SU-DHL-6 (cell line): ENCODE measurements around the gene ZNF24.

Experiments
- H2AFZ ChIP-seq: fragments of 200-600 bp; sonication (generic); 2 replicates; pipeline ENCODE4 v1.6.1; 2014; ENCODE audit warnings: low read depth, mild to moderate bottlenecking, moderate library complexity, mixed read lengths, antibody characterized with exemption, low read length; ENCODE audit not compliant: severe bottlenecking
- H3F3A ChIP-seq: fragments of 200-600 bp; shearing (Covaris generic); 2 replicates; pipeline ENCODE4 v1.6.0; 2016; ENCODE audit warnings: antibody characterized with exemption, mild to moderate bottlenecking; ENCODE audit not compliant: insufficient read depth
- H3K27ac ChIP-seq: fragments of 200-600 bp; sonication (generic); 2 replicates; pipeline ENCODE4 v1.5.1; 2016; ENCODE audit warnings: low read depth, mild to moderate bottlenecking, low read length, moderate library complexity, mixed read lengths
- H3K27me3 ChIP-seq: fragments of 200-600 bp; sonication (generic), shearing (Covaris generic); 2 replicates; pipeline ENCODE4 v1.6.0; 2014; ENCODE audit warnings: mild to moderate bottlenecking, low read length
- H3K36me3 ChIP-seq: fragments of 200-600 bp; sonication (generic); 2 replicates; pipeline ENCODE4 v1.6.1; 2014; ENCODE audit warnings: mild to moderate bottlenecking, low read length, mixed read lengths
- H3K4me2 ChIP-seq: fragments of 300-600, 200-600 bp; shearing (Covaris generic), sonication (generic); 2 replicates; pipeline ENCODE4 v1.6.0; 2014; ENCODE audit warnings: low read length, low read depth, mild to moderate bottlenecking; ENCODE audit not compliant: poor library complexity, severe bottlenecking
- H3K4me3 ChIP-seq: fragments of 200-600 bp; sonication (generic); 2 replicates; pipeline ENCODE4 v1.5.1; 2014; ENCODE audit warnings: antibody characterized with exemption, low read length, mild to moderate bottlenecking, mixed read lengths; ENCODE audit not compliant: insufficient read depth, poor library complexity, severe bottlenecking
- H3K79me2 ChIP-seq: fragments of 200-600 bp; sonication (generic); 2 replicates; pipeline ENCODE4 v1.6.1; 2014; ENCODE audit warnings: mild to moderate bottlenecking, low read length, moderate library complexity; ENCODE audit not compliant: insufficient read depth
- H3K9ac ChIP-seq: fragments of 200-600 bp; sonication (generic); 2 replicates; pipeline ENCODE4 v1.7.0; 2014; ENCODE audit warnings: mild to moderate bottlenecking, low read length
- H3K9me2 ChIP-seq: fragments of 200-600 bp; sonication (generic); replicated peaks from 2 replicates; pipeline ENCODE4 v1.6.1; 2014; ENCODE audit warnings: low read length; ENCODE audit not compliant: insufficient read depth
- H3K9me3 ChIP-seq: fragments of 200-600 bp; sonication (generic); 2 replicates; pipeline ENCODE4 v1.6.1; 2014; ENCODE audit warnings: low read length, mixed read lengths; ENCODE audit not compliant: insufficient read depth
- H4K20me1 ChIP-seq: fragments of 200-600 bp; sonication (generic); 2 replicates; pipeline ENCODE4 v1.6.1; 2014; ENCODE audit warnings: low read depth, mild to moderate bottlenecking, antibody characterized with exemption, low read length, moderate library complexity, mixed read lengths
- CTCF ChIP-seq: fragments of 200-600 bp; sonication (generic); IDR thresholded peaks from one replicate; pipeline ENCODE4 v1.5.1; 2017; ENCODE audit warnings: antibody characterized with exemption, mild to moderate bottlenecking, low read length, moderate library complexity; ENCODE audit not compliant: insufficient read depth, poor library complexity, severe bottlenecking
- EZH2phosphoT487 ChIP-seq: fragments of 200-600 bp; sonication (generic), shearing (Covaris generic); conservative IDR thresholded peaks from 2 replicates; pipeline ENCODE4 v1.6.1; 2018; ENCODE audit warnings: mild to moderate bottlenecking, antibody characterized with exemption, low read length, moderate library complexity, mixed read lengths

ZNF24 gene

GRCh38 chr18:35368595-35368994 is 24.4 kb upstream of the ZNF24 start:
- Histone ChIP-seq H3K36me3 (no peaks in the 10 kb centered on the region), H3K79me2 (no peaks in the 10 kb centered on the region), H3K9me3 (no peaks in the 10 kb centered on the region), H3K27me3 (no peaks in the 10 kb centered on the region), H3K9me2 (no peaks in the 10 kb centered on the region), H4K20me1 (no peaks in the 10 kb centered on the region), H3K27ac (no peak overlapping the region), H3K9ac (no peak overlapping the region), H3K4me2 (no peak overlapping the region), H3K4me3 (no peak overlapping the region), H3F3A (no peaks in the 10 kb centered on the region), H2AFZ (no peak overlapping the region)
- TF ChIP-seq CTCF: no peak
- no peak for TF ChIP-seq EZH2phosphoT487

GRCh38 chr18:35362531-35362930 is 18.3 kb upstream of the ZNF24 start:
- H2AFZ ChIP-seq: no peak overlapping the region
- H3K9me2 ChIP-seq: no peaks in the 10 kb centered on the region
- no peaks in the 10 kb centered on the region for H3F3A ChIP-seq
- no peaks in the 10 kb centered on the region for H3K79me2 ChIP-seq
- no peak overlapping the region for H3K9ac ChIP-seq
- TF ChIP-seq CTCF (no peak), EZH2phosphoT487 (no peak)
- no peak overlapping the region for H3K27ac ChIP-seq
- no peaks in the 10 kb centered on the region for H3K9me3 ChIP-seq
- no peak overlapping the region for H3K4me2 ChIP-seq
- H3K36me3 ChIP-seq: no peaks in the 10 kb centered on the region
- no peaks in the 10 kb centered on the region for H4K20me1 ChIP-seq
- H3K27me3 ChIP-seq: no peaks in the 10 kb centered on the region
- H3K4me3 ChIP-seq: no peak overlapping the region

- no peaks in the 10 kb centered on the region for H3K9me3 ChIP-seq
- H3K9ac ChIP-seq: no peak overlapping the region
- H3K79me2 ChIP-seq: no peaks in the 10 kb centered on the region
- H3K27me3 ChIP-seq: no peaks in the 10 kb centered on the region
- no peaks in the 10 kb centered on the region for H3K36me3 ChIP-seq
- H3K27ac ChIP-seq: no peak overlapping the region
- H3K4me2 ChIP-seq: no peak overlapping the region
- H4K20me1 ChIP-seq: no peaks in the 10 kb centered on the region
- TF ChIP-seq CTCF (no peak), EZH2phosphoT487 (no peak)
- H3K9me2 ChIP-seq: no peaks in the 10 kb centered on the region
- no peaks in the 10 kb centered on the region for H3F3A ChIP-seq
- no peak overlapping the region for H3K4me3 ChIP-seq
- no peak overlapping the region for H2AFZ ChIP-seq
Measured at GRCh38 chr18:35361570-35362321, 17.5 kb upstream of the ZNF24 start.
